Esophagus (tissue), 2 donors: ENCODE data around the gene OR6K6. TPM values are rescaled to one million over a fixed set of nuclear protein-coding genes. Genes with fewer than 3 reads are reported as not detected.

ENCODE experiments used
- H3K27ac ChIP-seq, 2 donors: one replicate each; pipeline ENCODE4 v1.5.1; 2013; ENCODE audit warnings: low read depth in 2 of 2, mild to moderate bottlenecking in 2 of 2, inconsistent platforms in 1 of 2, low read length in 1 of 2, moderate library complexity in 1 of 2
- H3K27me3 ChIP-seq, 2 donors: one replicate each; pipeline ENCODE4 v1.6.1; 2013; ENCODE audit warnings: low read length in 2 of 2, control low read depth in 1 of 2, mild to moderate bottlenecking in 1 of 2; ENCODE audit not compliant: insufficient read depth in 2 of 2, control insufficient read depth in 1 of 2
- H3K36me3 ChIP-seq, 2 donors: one replicate each; pipeline ENCODE4 v1.6.1; 2013; ENCODE audit warnings: low read length in 1 of 2; ENCODE audit not compliant: control insufficient read depth in 2 of 2, insufficient read depth in 2 of 2
- H3K4me1 ChIP-seq, 2 donors: one replicate each; pipeline ENCODE4 v1.6.1; 2013; ENCODE audit warnings: low read length in 1 of 2; ENCODE audit not compliant: control insufficient read depth in 2 of 2, insufficient read depth in 2 of 2
- H3K4me3 ChIP-seq, 2 donors: one replicate each; pipeline ENCODE4 v1.5.1; 2013; ENCODE audit warnings: low read length in 2 of 2, mild to moderate bottlenecking in 2 of 2, low read depth in 1 of 2, moderate library complexity in 1 of 2
- H3K9me3 ChIP-seq, 2 donors: one replicate each; pipeline ENCODE4 v1.6.1; 2013; ENCODE audit warnings: mild to moderate bottlenecking in 2 of 2, low read depth in 1 of 2, low read length in 1 of 2, moderate library complexity in 1 of 2; ENCODE audit not compliant: control insufficient read depth in 2 of 2, insufficient read depth in 1 of 2
- WGBS, 2 donors: extraction: QIAGEN DNeasy Blood & Tissue Kit; methylation state at CpG; one replicate each; pipeline ENCODE4 v1.1.7; 2013; 5-methylcytosine and 5-hydroxymethylcytosine counted together
- polyA plus RNA-seq, 2 donors: library from polyadenylated mRNA; stranded (reverse); fragments of 200-250 nt; gene quantifications; one replicate each; pipeline ENCODE4 v1.2.3, GENCODE V29; 2013
- donor health status: healthy with polysubstance abuse.
- donor health status: Bipolar disorder and iron deficiency.

OR6K6 gene
- polyA plus RNA-seq: not detected

DNA sequence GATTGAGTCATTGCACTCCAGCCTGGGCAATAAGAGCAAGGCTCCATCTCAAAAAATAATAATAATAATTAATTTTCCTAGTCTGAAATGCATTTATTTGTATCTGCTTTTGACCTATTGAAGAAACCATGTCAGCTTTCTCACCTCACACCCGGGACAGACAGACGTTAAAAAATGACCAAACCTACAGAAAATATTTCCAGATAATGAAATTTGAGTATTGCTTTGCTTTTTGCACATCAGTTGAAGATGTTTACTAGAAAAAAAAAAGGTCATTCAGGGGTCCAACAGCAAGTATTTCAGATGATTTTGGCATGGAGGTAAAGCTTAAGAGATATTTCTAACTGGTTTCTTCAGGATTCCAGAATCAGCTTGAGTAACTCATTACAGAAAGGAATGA lies at the start of gene OR6K6:
Gene OR6K6 (plus strand): TSS at position 301 of the 400 bp plus-strand sequence. CDS start 168 bp downstream, outside the sequence.
- Histone ChIP-seq H3K4me1 (no peaks in the 10 kb centered on the region), H3K4me3 (no peak within 1 kb of the TSS), H3K27ac (no peak within 1 kb of the TSS), H3K27me3 (no peaks in the 10 kb centered on the region), H3K9me3 (no peaks in the 10 kb centered on the region), H3K36me3 (no peaks in the 10 kb centered on the region)
- 75 to 84% methylated on average over 2 of the region's 2 CpGs for WGBS, 2 donors

- 64 to 75% methylated on average over 2 of the region's 2 CpGs for WGBS, 2 donors
- no peak overlapping the region for H3K27ac ChIP-seq
- H3K27me3 ChIP-seq: no peaks in the 10 kb centered on the region
Measured at GRCh38 chr1:158706096-158706495, 48.4 kb upstream of the OR6K6 start.

GRCh38 chr1:158711098-158711497 lies 43.4 kb upstream of the OR6K6 start:
- Histone ChIP-seq H3K9me3 (no peaks in the 10 kb centered on the region), H3K36me3 (no peaks in the 10 kb centered on the region), H3K27ac (no peak overlapping the region), H3K4me1 (no peaks in the 10 kb centered on the region), H3K4me3 (no peak overlapping the region), H3K27me3 (no peaks in the 10 kb centered on the region)
- 57 to 67% methylated on average over 4 of the region's 4 CpGs for WGBS, 2 donors

More at GRCh38 chr1:158706096-158706495, 48.4 kb upstream of the OR6K6 start:
- Histone ChIP-seq H3K4me3 (no peak overlapping the region), H3K4me1 (no peaks in the 10 kb centered on the region), H3K9me3 (no peaks in the 10 kb centered on the region), H3K36me3 (no peaks in the 10 kb centered on the region)

- 20 to 29% methylated on average over 1 of the region's 1 CpG for WGBS, 2 donors
- H3K36me3 ChIP-seq: no peaks in the 10 kb centered on the region
- no peaks in the 10 kb centered on the region for H3K27me3 ChIP-seq
- no peaks in the 10 kb centered on the region for H3K9me3 ChIP-seq
- no peak overlapping the region for H3K27ac ChIP-seq
- H3K4me3 ChIP-seq: no peak overlapping the region
- no peaks in the 10 kb centered on the region for H3K4me1 ChIP-seq
Measured at GRCh38 chr1:158714754-158715153, 39.8 kb upstream of the OR6K6 start.

GRCh38 chr1:158716335-158716734 lies 38.2 kb upstream of the OR6K6 start:
- 66 to 70% methylated on average over 1 of the region's 1 CpG for WGBS, 2 donors
- no peaks in the 10 kb centered on the region for H3K27me3 ChIP-seq
- H3K4me1 ChIP-seq: no peaks in the 10 kb centered on the region
- H3K9me3 ChIP-seq: no peaks in the 10 kb centered on the region
- no peak overlapping the region for H3K4me3 ChIP-seq
- H3K36me3 ChIP-seq: no peaks in the 10 kb centered on the region
- H3K27ac ChIP-seq: no peak overlapping the region

DNA sequence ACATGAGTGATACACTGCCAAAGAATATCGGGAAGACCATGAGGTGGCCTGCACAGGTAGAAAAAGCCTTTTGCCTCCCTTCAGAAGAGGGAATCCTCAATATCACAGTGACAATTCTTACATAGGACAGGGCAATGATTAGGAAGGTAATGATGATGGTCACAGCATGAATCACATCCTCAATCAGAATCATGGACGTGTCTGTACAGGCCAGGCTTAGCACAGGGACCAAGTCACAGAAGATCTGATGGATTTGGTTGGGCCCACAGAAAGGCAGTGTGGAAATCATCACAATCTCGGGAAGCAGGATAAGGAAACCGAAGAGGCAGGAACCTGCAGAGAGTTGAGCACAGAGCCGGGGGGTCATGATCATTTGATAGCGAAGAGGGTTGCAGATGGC lies 37.2 kb upstream of the OR6K6 start:
- Histone ChIP-seq H3K4me3 (no peak overlapping the region), H3K4me1 (no peaks in the 10 kb centered on the region), H3K36me3 (no peaks in the 10 kb centered on the region), H3K9me3 (no peaks in the 10 kb centered on the region), H3K27me3 (no peaks in the 10 kb centered on the region), H3K27ac (no peak overlapping the region)
- WGBS, 2 donors: 77 to 85% methylated on average over 6 of the region's 6 CpGs

GRCh38 chr1:158719664-158720063 lies 34.9 kb upstream of the OR6K6 start:
- Histone ChIP-seq H3K9me3 (no peaks in the 10 kb centered on the region), H3K4me3 (no peak overlapping the region), H3K4me1 (no peaks in the 10 kb centered on the region), H3K27me3 (no peaks in the 10 kb centered on the region), H3K36me3 (no peaks in the 10 kb centered on the region), H3K27ac (no peak overlapping the region)
- 48 to 57% methylated on average over 3 of the region's 3 CpGs for WGBS, 2 donors

DNA sequence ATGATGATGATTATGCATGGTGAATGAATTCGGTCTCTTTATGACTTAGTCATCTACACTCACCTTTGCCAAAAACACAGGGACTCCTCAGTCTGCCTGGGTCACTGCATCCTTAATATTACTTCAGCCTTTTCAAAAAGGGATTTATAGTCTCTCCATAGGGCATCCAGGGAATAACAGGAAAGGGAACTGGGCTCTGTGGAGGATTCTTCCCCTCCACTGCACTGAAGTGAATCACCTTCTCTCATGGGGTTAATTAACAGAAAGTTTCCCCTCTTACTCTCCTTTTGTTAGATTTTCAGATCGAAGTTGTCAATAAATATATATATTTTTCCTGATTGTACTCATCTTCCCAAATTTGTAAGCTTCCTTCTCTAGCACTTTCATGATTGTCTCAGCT lies 33.9 kb upstream of the OR6K6 start, which contains the start of gene OR6K3:
Gene OR6K3 (minus strand): TSS at position 101 of the 400 bp plus-strand sequence. CDS start 2,605 bp downstream, outside the sequence.
- H3K4me3 ChIP-seq: no peak within 1 kb of the TSS
- H3K9me3 ChIP-seq: no peaks in the 10 kb centered on the region
- H3K27ac ChIP-seq: no peak within 1 kb of the TSS
- H3K27me3 ChIP-seq: no peaks in the 10 kb centered on the region
- 70 to 75% methylated on average over 2 of the region's 2 CpGs for WGBS, 2 donors
- H3K4me1 ChIP-seq: no peaks in the 10 kb centered on the region
- H3K36me3 ChIP-seq: no peaks in the 10 kb centered on the region

DNA sequence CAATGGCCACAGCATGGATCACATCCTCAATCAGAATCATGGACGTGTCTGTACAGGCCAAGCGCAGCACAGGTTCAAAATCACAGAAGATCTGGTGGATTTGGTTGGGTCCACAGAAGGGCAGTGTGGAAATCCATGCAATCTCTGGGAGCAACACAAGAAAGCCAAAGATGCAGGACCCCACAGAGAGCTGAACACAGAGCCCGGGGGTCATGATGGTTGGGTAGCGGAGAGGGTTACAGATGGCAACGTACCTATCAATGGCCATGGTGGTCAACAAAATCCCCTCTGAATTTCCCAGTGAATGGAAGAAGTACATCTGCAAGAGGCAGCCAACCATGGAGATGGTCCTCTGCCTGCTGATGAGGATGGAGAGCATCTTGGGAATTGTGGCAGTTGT lies 30.1 kb upstream of the OR6K6 start:
- Histone ChIP-seq H3K27ac (no peak overlapping the region), H3K4me1 (no peaks in the 10 kb centered on the region), H3K9me3 (no peaks in the 10 kb centered on the region), H3K36me3 (no peaks in the 10 kb centered on the region), H3K27me3 (no peaks in the 10 kb centered on the region), H3K4me3 (no peak overlapping the region)
- 91 to 97% methylated on average over 5 of the region's 5 CpGs for WGBS, 2 donors

- no peak overlapping the region for H3K27ac ChIP-seq
- 59 to 67% methylated on average over 3 of the region's 3 CpGs for WGBS, 2 donors
- H3K4me3 ChIP-seq: no peak overlapping the region
- H3K27me3 ChIP-seq: no peaks in the 10 kb centered on the region
- H3K36me3 ChIP-seq: no peaks in the 10 kb centered on the region
- H3K4me1 ChIP-seq: no peaks in the 10 kb centered on the region
- H3K9me3 ChIP-seq: peaks cover 0 to under 1% of the 10 kb centered on the region in 2 donors
Measured at GRCh38 chr1:158728510-158729225, 25.9 kb upstream of the OR6K6 start.
